IMR-90 (cell line): ENCODE data around the gene SLC6A11.

Experiments
- BHLHE40 ChIP-seq: fragments of 150-350 bp; IDR thresholded peaks from 2 replicates; pipeline ENCODE4 v1.6.1; 2016; ENCODE audit warnings: mild to moderate bottlenecking, low read depth, low read length
- FOS ChIP-seq: fragments of 150-350 bp; IDR thresholded peaks from 2 replicates; pipeline ENCODE4 v1.6.1; 2016; ENCODE audit warnings: low read depth, low read length
- MAFK ChIP-seq: IDR thresholded peaks from 2 replicates; pipeline ENCODE4 v1.6.1; 2012; ENCODE audit warnings: low read depth, low read length, improper control_type of control experiment
- NFE2L2 ChIP-seq: fragments of 150-350 bp; IDR thresholded peaks from 2 replicates; pipeline ENCODE4 v1.6.1; 2016; ENCODE audit warnings: low read depth, mild to moderate bottlenecking, low read length
- POLR2A ChIP-seq: IDR thresholded peaks from 2 replicates; pipeline ENCODE4 v1.6.1; 2012; ENCODE audit warnings: mild to moderate bottlenecking, low read depth, low read length
- RFX5 ChIP-seq: IDR thresholded peaks from 2 replicates; pipeline ENCODE4 v1.8.0; 2012; ENCODE audit warnings: low read depth, mild to moderate bottlenecking, low read length, moderate library complexity
- TF ChIP-seq, protein P1 (sequence below): conservative IDR thresholded peaks from 2 replicates; pipeline ENCODE4 v1.5.1; 2012; ENCODE audit warnings: mild to moderate bottlenecking, low read depth, low read length, improper control_type of control experiment
- TF ChIP-seq, protein P2 (sequence below): fragments of 150-350 bp; IDR thresholded peaks from 2 replicates; pipeline ENCODE4 v1.6.1; 2016; ENCODE audit warnings: low read depth, mild to moderate bottlenecking, low read length, moderate library complexity, borderline replicate concordance

DNA sequence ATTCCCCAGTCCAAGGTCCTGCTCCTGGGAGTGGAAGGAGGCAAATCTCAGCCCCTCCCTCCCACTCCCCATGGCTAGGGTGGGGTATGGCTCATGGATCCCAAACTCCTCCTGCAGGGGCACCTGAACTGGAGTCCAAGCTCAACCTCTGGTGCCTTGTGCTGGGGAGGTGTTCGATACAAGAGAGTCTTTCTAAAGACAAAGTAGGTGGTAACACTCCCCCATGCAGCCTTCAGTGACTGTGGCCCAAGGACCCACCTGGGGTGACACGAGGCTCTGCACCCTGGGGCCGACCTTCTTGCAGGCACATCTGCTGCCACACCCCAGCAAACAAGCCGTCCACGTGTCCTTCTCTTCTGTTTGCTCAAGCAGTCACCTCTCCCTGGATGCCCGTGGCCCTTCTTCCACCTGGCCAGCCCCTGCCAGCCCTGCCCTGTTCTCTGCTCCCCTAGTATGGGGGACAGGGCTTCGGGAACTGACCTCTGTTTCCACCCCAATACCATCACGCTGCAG lies 36.7 kb upstream of the SLC6A11 start:
- TF ChIP-seq, protein P1, sequence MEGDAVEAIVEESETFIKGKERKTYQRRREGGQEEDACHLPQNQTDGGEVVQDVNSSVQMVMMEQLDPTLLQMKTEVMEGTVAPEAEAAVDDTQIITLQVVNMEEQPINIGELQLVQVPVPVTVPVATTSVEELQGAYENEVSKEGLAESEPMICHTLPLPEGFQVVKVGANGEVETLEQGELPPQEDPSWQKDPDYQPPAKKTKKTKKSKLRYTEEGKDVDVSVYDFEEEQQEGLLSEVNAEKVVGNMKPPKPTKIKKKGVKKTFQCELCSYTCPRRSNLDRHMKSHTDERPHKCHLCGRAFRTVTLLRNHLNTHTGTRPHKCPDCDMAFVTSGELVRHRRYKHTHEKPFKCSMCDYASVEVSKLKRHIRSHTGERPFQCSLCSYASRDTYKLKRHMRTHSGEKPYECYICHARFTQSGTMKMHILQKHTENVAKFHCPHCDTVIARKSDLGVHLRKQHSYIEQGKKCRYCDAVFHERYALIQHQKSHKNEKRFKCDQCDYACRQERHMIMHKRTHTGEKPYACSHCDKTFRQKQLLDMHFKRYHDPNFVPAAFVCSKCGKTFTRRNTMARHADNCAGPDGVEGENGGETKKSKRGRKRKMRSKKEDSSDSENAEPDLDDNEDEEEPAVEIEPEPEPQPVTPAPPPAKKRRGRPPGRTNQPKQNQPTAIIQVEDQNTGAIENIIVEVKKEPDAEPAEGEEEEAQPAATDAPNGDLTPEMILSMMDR, result no peak
- TF ChIP-seq POLR2A (no peak), NFE2L2 (no peak), MAFK (no peak), BHLHE40 (no peak), FOS (no peak), RFX5 (no peak)
- TF ChIP-seq, protein P2, sequence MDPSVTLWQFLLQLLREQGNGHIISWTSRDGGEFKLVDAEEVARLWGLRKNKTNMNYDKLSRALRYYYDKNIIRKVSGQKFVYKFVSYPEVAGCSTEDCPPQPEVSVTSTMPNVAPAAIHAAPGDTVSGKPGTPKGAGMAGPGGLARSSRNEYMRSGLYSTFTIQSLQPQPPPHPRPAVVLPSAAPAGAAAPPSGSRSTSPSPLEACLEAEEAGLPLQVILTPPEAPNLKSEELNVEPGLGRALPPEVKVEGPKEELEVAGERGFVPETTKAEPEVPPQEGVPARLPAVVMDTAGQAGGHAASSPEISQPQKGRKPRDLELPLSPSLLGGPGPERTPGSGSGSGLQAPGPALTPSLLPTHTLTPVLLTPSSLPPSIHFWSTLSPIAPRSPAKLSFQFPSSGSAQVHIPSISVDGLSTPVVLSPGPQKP, result no peak
